HEK293 (cell line): Measurements from ENCODE around the gene RPRD1B.

Source experiments
- CTCF ChIA-PET: fragments of 350-600 bp; formaldehyde crosslinking; extraction: SDS; loops from one replicate; lab custom pipeline; 2021; ENCODE audit warnings: antibody characterized with exemption; lab: Yijun Ruan, JAX
- POLR2A ChIA-PET: fragments of 300-600 bp; formaldehyde crosslinking; extraction: SDS; loops from one replicate; lab custom pipeline; 2020; ENCODE audit warnings: antibody characterized with exemption, inconsistent platforms; lab: Yijun Ruan, JAX
- H3K27ac ChIP-seq: fragments of 200-500 bp; sonication (Bioruptor generic); 2 replicates; pipeline ENCODE4 v1.5.1; 2014; ENCODE audit warnings: low read depth, low read length, control low read depth, inconsistent platforms; ENCODE audit errors: extremely low read depth
- H3K36me3 ChIP-seq, 2 experiments: fragments of 200-500 bp in 1 of 2; sonication (Bioruptor generic) in 1 of 2; 1 replicate in 1 of 2; 2 replicates in 1 of 2; pipeline ENCODE4 v1.5.1; 2014 to 2017; ENCODE audit warnings: inconsistent platforms in 2 of 2, low read length in 2 of 2; ENCODE audit not compliant: control insufficient read depth in 2 of 2, insufficient read depth in 1 of 2
- H3K4me1 ChIP-seq: fragments of 200-500 bp; sonication (Bioruptor generic); 2 replicates; pipeline ENCODE4 v1.5.1; 2014; ENCODE audit warnings: mild to moderate bottlenecking, low read length, inconsistent platforms; ENCODE audit not compliant: control insufficient read depth, insufficient read depth
- H3K4me3 ChIP-seq: 2 replicates; pipeline ENCODE4 v1.5.1; 2011; ENCODE audit warnings: low read depth, mild to moderate bottlenecking, control low read depth, low read length, moderate library complexity
- H3K9me3 ChIP-seq: fragments of 200-500 bp; sonication (Bioruptor generic); 2 replicates; pipeline ENCODE4 v1.5.1; 2014; ENCODE audit warnings: low read depth, low read length, inconsistent platforms; ENCODE audit not compliant: control insufficient read depth, insufficient read depth
- GLIS1 ChIP-seq: fragments of 450-650 bp; formaldehyde crosslinking; IDR thresholded peaks from 2 replicates; pipeline ENCODE4 v1.5.1; 2016; ENCODE audit warnings: missing biosample characterization, missing genetic modification characterization
- GLIS2 ChIP-seq: fragments of 450-650 bp; formaldehyde crosslinking; IDR thresholded peaks from 2 replicates; pipeline ENCODE4 v1.5.1; 2016; ENCODE audit warnings: missing biosample characterization, missing genetic modification characterization
- MYNN ChIP-seq: fragments of 450-650 bp; formaldehyde crosslinking; IDR thresholded peaks from 2 replicates; pipeline ENCODE4 v1.5.1; 2016; ENCODE audit warnings: missing biosample characterization, missing genetic modification characterization, borderline replicate concordance
- REPIN1 ChIP-seq: fragments of 450-650 bp; formaldehyde crosslinking; IDR thresholded peaks from 2 replicates; pipeline ENCODE4 v1.5.1; 2017; ENCODE audit warnings: missing biosample characterization, missing genetic modification characterization, low read depth
- SCRT1 ChIP-seq: fragments of 450-650 bp; formaldehyde crosslinking; IDR thresholded peaks from 2 replicates; pipeline ENCODE4 v1.5.1; 2016; ENCODE audit warnings: missing biosample characterization, missing genetic modification characterization, borderline replicate concordance
- TCF7L2 ChIP-seq: IDR thresholded peaks from 2 replicates; pipeline ENCODE4 v1.6.1; 2011; ENCODE audit warnings: low read depth, mild to moderate bottlenecking, inconsistent platforms, low read length, moderate library complexity, borderline replicate concordance
- ZBTB20 ChIP-seq: fragments of 450-650 bp; formaldehyde crosslinking; IDR thresholded peaks from 2 replicates; pipeline ENCODE4 v1.5.1; 2016; ENCODE audit warnings: missing biosample characterization, missing genetic modification characterization
- ZFP41 ChIP-seq: fragments of 450-650 bp; formaldehyde crosslinking; IDR thresholded peaks from 2 replicates; pipeline ENCODE4 v1.5.1; 2016; ENCODE audit warnings: missing biosample characterization, missing genetic modification characterization, borderline replicate concordance
- ZNF146 ChIP-seq: fragments of 450-650 bp; formaldehyde crosslinking; IDR thresholded peaks from 2 replicates; pipeline ENCODE4 v1.5.1; 2016; ENCODE audit warnings: missing biosample characterization, missing genetic modification characterization
- ZNF155 ChIP-seq: fragments of 450-650 bp; formaldehyde crosslinking; IDR thresholded peaks from 2 replicates; pipeline ENCODE4 v1.5.1; 2016; ENCODE audit warnings: missing biosample characterization, missing genetic modification characterization
- ZNF174 ChIP-seq: fragments of 450-650 bp; formaldehyde crosslinking; IDR thresholded peaks from 2 replicates; pipeline ENCODE4 v1.5.0; 2017; ENCODE audit warnings: missing biosample characterization, mild to moderate bottlenecking, missing genetic modification characterization
- ZNF239 ChIP-seq: fragments of 450-650 bp; formaldehyde crosslinking; IDR thresholded peaks from 2 replicates; pipeline ENCODE4 v1.5.1; 2016; ENCODE audit warnings: missing biosample characterization, missing genetic modification characterization
- ZNF292 ChIP-seq: fragments of 450-650 bp; formaldehyde crosslinking; IDR thresholded peaks from 2 replicates; pipeline ENCODE4 v1.5.1; 2016; ENCODE audit warnings: low read depth, missing biosample characterization, missing genetic modification characterization, borderline replicate concordance
- ZNF311 ChIP-seq: fragments of 450-650 bp; formaldehyde crosslinking; IDR thresholded peaks from 2 replicates; pipeline ENCODE4 v1.5.1; 2017; ENCODE audit warnings: missing biosample characterization, missing genetic modification characterization, borderline replicate concordance
- ZNF341 ChIP-seq: fragments of 450-650 bp; formaldehyde crosslinking; IDR thresholded peaks from 2 replicates; pipeline ENCODE4; 2016; ENCODE audit warnings: low read depth, missing biosample characterization, missing genetic modification characterization
- ZNF394 ChIP-seq: fragments of 450-650 bp; formaldehyde crosslinking; IDR thresholded peaks from 2 replicates; pipeline ENCODE4 v1.5.1; 2016; ENCODE audit warnings: missing biosample characterization, missing genetic modification characterization, mild to moderate bottlenecking, moderate library complexity, borderline replicate concordance
- ZNF521 ChIP-seq: fragments of 450-650 bp; formaldehyde crosslinking; IDR thresholded peaks from 2 replicates; pipeline ENCODE4 v1.5.1; 2017; ENCODE audit warnings: missing biosample characterization, mild to moderate bottlenecking, missing genetic modification characterization
- ZNF600 ChIP-seq: fragments of 450-650 bp; formaldehyde crosslinking; IDR thresholded peaks from 2 replicates; pipeline ENCODE4 v1.5.1; 2016; ENCODE audit warnings: missing biosample characterization, missing genetic modification characterization
- ZNF623 ChIP-seq: fragments of 450-650 bp; formaldehyde crosslinking; IDR thresholded peaks from 2 replicates; pipeline ENCODE4 v1.5.1; 2016; ENCODE audit warnings: missing biosample characterization, missing genetic modification characterization
- ZNF658 ChIP-seq: fragments of 450-650 bp; formaldehyde crosslinking; IDR thresholded peaks from 2 replicates; pipeline ENCODE4; 2016; ENCODE audit warnings: missing biosample characterization, missing genetic modification characterization
- ZNF792 ChIP-seq: fragments of 450-650 bp; formaldehyde crosslinking; IDR thresholded peaks from 2 replicates; pipeline ENCODE4 v1.5.1; 2016; ENCODE audit warnings: missing biosample characterization, missing genetic modification characterization
- ZNF837 ChIP-seq: fragments of 450-650 bp; formaldehyde crosslinking; IDR thresholded peaks from 2 replicates; pipeline ENCODE4 v1.5.1; 2016; ENCODE audit warnings: missing biosample characterization, missing genetic modification characterization
- TF ChIP-seq, protein P1 (sequence below): fragments of 450-650 bp; formaldehyde crosslinking; IDR thresholded peaks from 2 replicates; pipeline ENCODE4 v1.5.1; 2017; ENCODE audit warnings: missing biosample characterization, missing genetic modification characterization
- TF ChIP-seq, protein P2 (sequence below): fragments of 450-650 bp; formaldehyde crosslinking; IDR thresholded peaks from 2 replicates; pipeline ENCODE4 v1.5.1; 2016; ENCODE audit warnings: missing biosample characterization, missing genetic modification characterization
- TF ChIP-seq, protein P3 (sequence below): fragments of 450-650 bp; formaldehyde crosslinking; IDR thresholded peaks from 2 replicates; pipeline ENCODE4 v1.5.1; 2017; ENCODE audit warnings: missing biosample characterization, missing genetic modification characterization
- TF ChIP-seq, protein P4 (sequence below): fragments of 450-650 bp; formaldehyde crosslinking; IDR thresholded peaks from 2 replicates; pipeline ENCODE4 v1.5.1; 2016; ENCODE audit warnings: missing biosample characterization, missing genetic modification characterization

The RPRD1B gene

DNA sequence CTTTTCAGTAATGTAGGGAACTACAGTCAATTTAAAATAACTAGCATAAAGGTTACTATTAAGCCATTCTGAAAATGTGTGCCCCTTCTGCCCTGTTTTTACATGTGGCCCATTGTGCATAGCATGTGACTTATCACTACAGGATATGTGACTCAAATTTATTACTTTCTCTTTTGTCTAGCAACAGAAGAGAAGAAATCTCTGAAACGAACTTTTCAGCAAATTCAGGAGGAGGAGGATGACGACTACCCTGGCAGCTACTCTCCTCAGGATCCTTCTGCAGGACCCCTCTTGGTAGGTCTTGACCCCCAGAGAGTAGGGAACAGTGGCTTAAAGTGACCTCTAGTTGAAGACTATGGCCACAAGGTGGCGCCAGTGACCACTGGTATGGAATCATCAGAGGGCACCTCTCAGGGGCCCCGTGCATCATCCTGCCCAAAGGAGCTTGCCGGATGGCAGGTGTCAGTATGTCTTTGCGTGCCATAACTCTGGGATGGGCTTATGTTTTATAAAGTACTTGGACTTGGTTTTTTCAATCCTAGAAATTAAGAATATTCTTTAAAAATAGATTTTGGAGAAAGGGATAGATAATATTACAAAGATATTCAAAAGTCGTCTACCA lies 23.9 kb downstream of the RPRD1B start (continued):
- TF ChIP-seq, protein P1, sequence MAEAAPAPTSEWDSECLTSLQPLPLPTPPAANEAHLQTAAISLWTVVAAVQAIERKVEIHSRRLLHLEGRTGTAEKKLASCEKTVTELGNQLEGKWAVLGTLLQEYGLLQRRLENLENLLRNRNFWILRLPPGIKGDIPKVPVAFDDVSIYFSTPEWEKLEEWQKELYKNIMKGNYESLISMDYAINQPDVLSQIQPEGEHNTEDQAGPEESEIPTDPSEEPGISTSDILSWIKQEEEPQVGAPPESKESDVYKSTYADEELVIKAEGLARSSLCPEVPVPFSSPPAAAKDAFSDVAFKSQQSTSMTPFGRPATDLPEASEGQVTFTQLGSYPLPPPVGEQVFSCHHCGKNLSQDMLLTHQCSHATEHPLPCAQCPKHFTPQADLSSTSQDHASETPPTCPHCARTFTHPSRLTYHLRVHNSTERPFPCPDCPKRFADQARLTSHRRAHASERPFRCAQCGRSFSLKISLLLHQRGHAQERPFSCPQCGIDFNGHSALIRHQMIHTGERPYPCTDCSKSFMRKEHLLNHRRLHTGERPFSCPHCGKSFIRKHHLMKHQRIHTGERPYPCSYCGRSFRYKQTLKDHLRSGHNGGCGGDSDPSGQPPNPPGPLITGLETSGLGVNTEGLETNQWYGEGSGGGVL (tag by site-specific recombination) = no peak
- TF ChIP-seq, protein P2, sequence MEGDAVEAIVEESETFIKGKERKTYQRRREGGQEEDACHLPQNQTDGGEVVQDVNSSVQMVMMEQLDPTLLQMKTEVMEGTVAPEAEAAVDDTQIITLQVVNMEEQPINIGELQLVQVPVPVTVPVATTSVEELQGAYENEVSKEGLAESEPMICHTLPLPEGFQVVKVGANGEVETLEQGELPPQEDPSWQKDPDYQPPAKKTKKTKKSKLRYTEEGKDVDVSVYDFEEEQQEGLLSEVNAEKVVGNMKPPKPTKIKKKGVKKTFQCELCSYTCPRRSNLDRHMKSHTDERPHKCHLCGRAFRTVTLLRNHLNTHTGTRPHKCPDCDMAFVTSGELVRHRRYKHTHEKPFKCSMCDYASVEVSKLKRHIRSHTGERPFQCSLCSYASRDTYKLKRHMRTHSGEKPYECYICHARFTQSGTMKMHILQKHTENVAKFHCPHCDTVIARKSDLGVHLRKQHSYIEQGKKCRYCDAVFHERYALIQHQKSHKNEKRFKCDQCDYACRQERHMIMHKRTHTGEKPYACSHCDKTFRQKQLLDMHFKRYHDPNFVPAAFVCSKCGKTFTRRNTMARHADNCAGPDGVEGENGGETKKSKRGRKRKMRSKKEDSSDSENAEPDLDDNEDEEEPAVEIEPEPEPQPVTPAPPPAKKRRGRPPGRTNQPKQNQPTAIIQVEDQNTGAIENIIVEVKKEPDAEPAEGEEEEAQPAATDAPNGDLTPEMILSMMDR (tag by site-specific recombination) = peak; percentile 75; the same call in 1 of the 2 replicates
- TF ChIP-seq ZBTB20 (tag by site-specific recombination) (peak; percentile 21; the same call in 1 of the 2 replicates), ZNF600 (peak; percentile 46; the same call in 1 of the 2 replicates), GLIS2 (0 out of 2 replicates have a peak, but pooled peaks have one; percentile 31), ZNF837 (tag by site-specific recombination) (no peak), REPIN1 (tag by site-specific recombination) (no peak), ZNF155 (tag by site-specific recombination) (no peak), ZFP41 (tag by site-specific recombination) (no peak), ZNF341 (tag by site-specific recombination) (no peak), GLIS1 (tag by site-specific recombination) (peak; percentile 33; the same call in 1 of the 2 replicates)
- TF ChIP-seq, protein P3, sequence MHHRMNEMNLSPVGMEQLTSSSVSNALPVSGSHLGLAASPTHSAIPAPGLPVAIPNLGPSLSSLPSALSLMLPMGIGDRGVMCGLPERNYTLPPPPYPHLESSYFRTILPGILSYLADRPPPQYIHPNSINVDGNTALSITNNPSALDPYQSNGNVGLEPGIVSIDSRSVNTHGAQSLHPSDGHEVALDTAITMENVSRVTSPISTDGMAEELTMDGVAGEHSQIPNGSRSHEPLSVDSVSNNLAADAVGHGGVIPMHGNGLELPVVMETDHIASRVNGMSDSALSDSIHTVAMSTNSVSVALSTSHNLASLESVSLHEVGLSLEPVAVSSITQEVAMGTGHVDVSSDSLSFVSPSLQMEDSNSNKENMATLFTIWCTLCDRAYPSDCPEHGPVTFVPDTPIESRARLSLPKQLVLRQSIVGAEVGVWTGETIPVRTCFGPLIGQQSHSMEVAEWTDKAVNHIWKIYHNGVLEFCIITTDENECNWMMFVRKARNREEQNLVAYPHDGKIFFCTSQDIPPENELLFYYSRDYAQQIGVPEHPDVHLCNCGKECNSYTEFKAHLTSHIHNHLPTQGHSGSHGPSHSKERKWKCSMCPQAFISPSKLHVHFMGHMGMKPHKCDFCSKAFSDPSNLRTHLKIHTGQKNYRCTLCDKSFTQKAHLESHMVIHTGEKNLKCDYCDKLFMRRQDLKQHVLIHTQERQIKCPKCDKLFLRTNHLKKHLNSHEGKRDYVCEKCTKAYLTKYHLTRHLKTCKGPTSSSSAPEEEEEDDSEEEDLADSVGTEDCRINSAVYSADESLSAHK (tag by site-specific recombination) = no peak

DNA sequence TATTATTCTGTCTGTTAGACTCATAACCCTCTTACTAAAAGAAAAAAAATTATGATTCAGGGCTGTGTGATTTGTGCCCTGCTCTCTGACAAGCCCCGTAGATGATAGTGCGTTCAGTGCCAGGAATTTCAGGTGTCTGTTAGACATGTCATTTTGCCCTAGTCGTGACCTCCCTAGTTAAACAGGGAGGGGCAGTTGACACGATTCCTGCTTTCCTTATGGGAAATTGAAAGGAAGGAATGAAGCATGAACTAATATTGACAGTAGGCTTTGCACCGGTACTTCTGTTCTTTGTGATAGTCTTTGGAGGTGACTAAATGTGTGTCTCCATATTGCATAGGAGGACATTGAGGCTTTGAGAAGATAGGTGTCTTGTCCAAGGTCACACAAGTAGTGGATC lies 26.3 kb downstream of the RPRD1B start:
- TF ChIP-seq, protein P4, sequence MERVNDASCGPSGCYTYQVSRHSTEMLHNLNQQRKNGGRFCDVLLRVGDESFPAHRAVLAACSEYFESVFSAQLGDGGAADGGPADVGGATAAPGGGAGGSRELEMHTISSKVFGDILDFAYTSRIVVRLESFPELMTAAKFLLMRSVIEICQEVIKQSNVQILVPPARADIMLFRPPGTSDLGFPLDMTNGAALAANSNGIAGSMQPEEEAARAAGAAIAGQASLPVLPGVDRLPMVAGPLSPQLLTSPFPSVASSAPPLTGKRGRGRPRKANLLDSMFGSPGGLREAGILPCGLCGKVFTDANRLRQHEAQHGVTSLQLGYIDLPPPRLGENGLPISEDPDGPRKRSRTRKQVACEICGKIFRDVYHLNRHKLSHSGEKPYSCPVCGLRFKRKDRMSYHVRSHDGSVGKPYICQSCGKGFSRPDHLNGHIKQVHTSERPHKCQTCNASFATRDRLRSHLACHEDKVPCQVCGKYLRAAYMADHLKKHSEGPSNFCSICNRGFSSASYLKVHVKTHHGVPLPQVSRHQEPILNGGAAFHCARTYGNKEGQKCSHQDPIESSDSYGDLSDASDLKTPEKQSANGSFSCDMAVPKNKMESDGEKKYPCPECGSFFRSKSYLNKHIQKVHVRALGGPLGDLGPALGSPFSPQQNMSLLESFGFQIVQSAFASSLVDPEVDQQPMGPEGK (tag by site-specific recombination) = no peak
- no peak for TF ChIP-seq ZNF292 (tag by site-specific recombination)
- TF ChIP-seq SCRT1 (tag by site-specific recombination) = no peak
- no peak for TF ChIP-seq ZNF311 (tag by site-specific recombination)
- TF ChIP-seq ZNF837 (tag by site-specific recombination) = no peak
- no peak for TF ChIP-seq TCF7L2
- no peak for TF ChIP-seq ZNF146
- TF ChIP-seq ZNF394 = no peak
- TF ChIP-seq ZNF792 = no peak
- no peak for TF ChIP-seq ZNF239 (tag by site-specific recombination)
- no peak for TF ChIP-seq ZNF658 (tag by site-specific recombination)
- TF ChIP-seq ZNF623 (tag by site-specific recombination) = no peak
- TF ChIP-seq, protein P3 (tag by site-specific recombination) = no peak
- no peak for TF ChIP-seq MYNN (tag by site-specific recombination)
- TF ChIP-seq REPIN1 (tag by site-specific recombination) = no peak
- no peak for TF ChIP-seq ZNF521 (tag by site-specific recombination)
- no peak for TF ChIP-seq ZNF174 (tag by site-specific recombination)
- CTCF ChIA-PET = interaction anchor here (0.7 to 10.3 kb wide), 6 partner anchors 14 to 162 kb away, joined by 3 to 220 read pairs (median 4); no protein-coding TSS in a partner anchor
- Histone ChIP-seq H3K4me3 (no peak overlapping the region), H3K4me1 (no peaks in the 10 kb centered on the region), H3K36me3 (peaks cover 29 to 87% of the 10 kb centered on the region in 2 experiments), H3K27ac (no peak overlapping the region), H3K9me3 (no peaks in the 10 kb centered on the region)
- POLR2A ChIA-PET = no interaction called here
